Tibial nerve (tissue), 3 donors: ENCODE results near the gene MAST2.

Experiments
- CTCF ChIP-seq, 5 experiments: fragments of 200-600 bp in 3 of 5; fragments of 450-650 bp in 2 of 5; sonication (generic) in 3 of 5; IDR thresholded peaks; one replicate each; pipeline ENCODE4 v1.5.1; 2016 to 2019; ENCODE audit warnings: antibody characterized with exemption in 5 of 5, mild to moderate bottlenecking in 3 of 5, moderate library complexity in 2 of 5
- POLR2A ChIP-seq, 2 donors: fragments of 450-650 bp; IDR thresholded peaks; one replicate each; pipeline ENCODE4 v1.6.1; 2017; ENCODE audit warnings: antibody characterized with exemption in 2 of 2, mild to moderate bottlenecking in 2 of 2, moderate library complexity in 2 of 2

GRCh38 chr1:45960930-45961715 is 157.7 kb downstream of the MAST2 start:
- no peak for TF ChIP-seq CTCF (IDR thresholded peaks at IDR 0.05)
- TF ChIP-seq POLR2A (IDR thresholded peaks at IDR 0.05): no peak
